K562 (cell line): Measurements from ENCODE around the gene OPCML. TPM values are rescaled to one million over a fixed set of nuclear protein-coding genes. Genes with fewer than 3 reads are reported as not detected.

ENCODE experiments used
- ATAC-seq: fragments of 200-7000 bp; cut with Tn5 transposase; 3 replicates; pipeline ENCODE4 v1.9.1; 2020; ENCODE audit warnings: moderate library complexity
- BruUV-seq: library from RNA; stranded (reverse); fragments of 400-500 nt; replicated peaks from 2 replicates; lab custom pipeline; 2021; lab: Mats Ljungman, UMichigan
- CTCF ChIA-PET: fragments of 300-600 bp; formaldehyde crosslinking; extraction: SDS; loops from one replicate; lab custom pipeline; 2021; ENCODE audit warnings: low intra/inter-chr PET ratio; lab: Yijun Ruan, JAX
- POLR2A ChIA-PET: fragments of 300-600, 350-650 bp; sonication (Branson Sonifier 250); formaldehyde crosslinking; extraction: SDS; loops from one replicate; lab custom pipeline; 2021; ENCODE audit warnings: antibody characterized with exemption, inconsistent platforms; lab: Yijun Ruan, JAX
- DNase-seq, 4 experiments: peaks; one replicate each; pipeline versions ENCODE4 v3.0.0 to v3.0.0-alpha.2; 2011 to 2018; ENCODE audit warnings: low spot score in 3 of 4, mixed read lengths in 3 of 4; ENCODE audit errors: extremely low read depth in 1 of 4
- FAIRE-seq: peaks from 2 replicates; lab custom pipeline; 2011; peaks lifted over from hg19 to GRCh38; lab: Jason Lieb, UNC
- H2AFZ ChIP-seq: 2 replicates; pipeline ENCODE4 v1.6.0; 2011; ENCODE audit warnings: low read depth, low read length, control low read depth, inconsistent platforms
- H3K27ac ChIP-seq: fragments of 200-600 bp; 3 replicates; pipeline ENCODE4 v1.8.0; 2011; ENCODE audit warnings: low read depth, mild to moderate bottlenecking, control low read depth, inconsistent platforms, low read length, moderate library complexity, mixed read lengths; ENCODE audit errors: extremely low read depth
- H3K27me3 ChIP-seq, 2 experiments: fragments of 300-600 bp in 1 of 2; 2 replicates in 1 of 2; 3 replicates in 1 of 2; pipeline versions ENCODE4 v1.6.0 to v1.8.0; 2011; ENCODE audit warnings: inconsistent platforms in 2 of 2, low read length in 2 of 2, mild to moderate bottlenecking in 1 of 2, mixed read lengths in 1 of 2, moderate library complexity in 1 of 2; ENCODE audit not compliant: control insufficient read depth in 2 of 2, insufficient read depth in 2 of 2
- H3K36me3 ChIP-seq: fragments of 300-600 bp; 3 replicates; pipeline ENCODE4 v1.8.0; 2011; ENCODE audit warnings: mild to moderate bottlenecking, low read length, inconsistent platforms; ENCODE audit not compliant: control insufficient read depth, insufficient read depth
- H3K4me1 ChIP-seq, 2 experiments: fragments of 200-600 bp in 1 of 2; replicated peaks in 1 of 2; 2 replicates in 1 of 2; 3 replicates in 1 of 2; pipeline versions ENCODE4 v1.5.1 to v1.8.0; 2011; ENCODE audit warnings: inconsistent platforms in 2 of 2, low read length in 2 of 2, mild to moderate bottlenecking in 1 of 2, mixed read lengths in 1 of 2, moderate library complexity in 1 of 2; ENCODE audit not compliant: control insufficient read depth in 2 of 2, insufficient read depth in 2 of 2
- H3K4me2 ChIP-seq: 2 replicates; pipeline ENCODE4 v1.6.1; 2011; ENCODE audit warnings: low read length, control low read depth, inconsistent platforms, mixed read lengths; ENCODE audit not compliant: insufficient read depth
- H3K4me3 ChIP-seq: fragments of 200-600 bp; sonication (generic), shearing (Covaris generic); 2 replicates; pipeline ENCODE4 v1.5.1; 2016; ENCODE audit warnings: control low read depth, inconsistent platforms
- H3K79me2 ChIP-seq: fragments of 200-600 bp; 3 replicates; pipeline ENCODE4 v1.8.0; 2011; ENCODE audit warnings: low read length, inconsistent platforms; ENCODE audit not compliant: control insufficient read depth, insufficient read depth
- H3K9ac ChIP-seq, 2 experiments: 2 replicates each; pipeline versions ENCODE4 v1.6.0 to v1.6.1; 2011; ENCODE audit warnings: low read depth in 2 of 2, low read length in 2 of 2, control low read depth in 1 of 2, inconsistent platforms in 1 of 2, mild to moderate bottlenecking in 1 of 2, mixed read lengths in 1 of 2; ENCODE audit not compliant: insufficient read depth in 1 of 2
- H3K9me1 ChIP-seq: one replicate; pipeline ENCODE4 v1.6.0; 2011; ENCODE audit warnings: inconsistent platforms, mild to moderate bottlenecking, low read length, moderate library complexity; ENCODE audit not compliant: control insufficient read depth, insufficient read depth
- H3K9me3 ChIP-seq: replicated peaks from 2 replicates; pipeline ENCODE4 v1.5.1; 2011; ENCODE audit warnings: low read depth, low read length, inconsistent platforms; ENCODE audit not compliant: control insufficient read depth, insufficient read depth
- H4K20me1 ChIP-seq: replicated peaks from 2 replicates; pipeline ENCODE4 v1.6.1; 2011; ENCODE audit warnings: low read length, inconsistent platforms, mixed read lengths; ENCODE audit not compliant: control insufficient read depth, insufficient read depth
- NCOA2 ChIP-seq, 2 experiments: fragments of 450-650 bp; IDR thresholded peaks; 2 replicates each; pipeline ENCODE4 v1.6.1; 2018; ENCODE audit warnings: mild to moderate bottlenecking in 2 of 2, moderate library complexity in 1 of 2; ENCODE audit not compliant: partially characterized antibody in 2 of 2
- POLR2A ChIP-seq: fragments of 450-650 bp; conservative IDR thresholded peaks from 2 replicates; pipeline ENCODE4 v1.6.1; 2016
- TAF7 ChIP-seq: fragments of 450-650 bp; IDR thresholded peaks from 2 replicates; pipeline ENCODE4 v1.6.1; 2016; ENCODE audit warnings: missing genetic modification characterization, missing compliant biosample characterization
- ZNF668 ChIP-seq: fragments of 250-450 bp; sonication (Bioruptor Pico); IDR thresholded peaks from 2 replicates; pipeline ENCODE4 v1.8.0; 2022; ENCODE audit warnings: mild to moderate bottlenecking, inconsistent platforms
- WGBS: fragments of 100-300 bp; shearing (Covaris generic); methylation state at CpG from one replicate; pipeline ENCODE4 v1.1.6; 2016; ENCODE audit warnings: low coverage, mixed read lengths; ENCODE audit not compliant: insufficient coverage; ENCODE audit errors: missing lambda C conversion rate; 5-methylcytosine and 5-hydroxymethylcytosine counted together
- in situ Hi-C: fragments of 300-500 bp; cut with MboI; formaldehyde crosslinking; loops from 4 replicates; pipeline ENCODE4 v1.15.0; 2018; ENCODE audit warnings: inconsistent platforms, mixed read lengths
- intact Hi-C: fragments of 100-400 bp; cut with micrococcal nuclease; formaldehyde crosslinking; loops from 2 replicates; pipeline ENCODE4 v1.14.2; 2022
- polyA plus RNA-seq, 8 experiments: library from polyadenylated mRNA; depleted of rRNA in 4 of 8; stranded (reverse) in 5 of 8; unstranded in 3 of 8; fragments of >200 nt; fragmentation: Nextera tagmentation in 2 of 8; fragmentation: Illumina TruSeq in 1 of 8; extraction: Ambion mirVana in 2 of 8; extraction: Trizol in 1 of 8; gene quantifications; 2 replicates each; pipeline versions ENCODE4 v1.2.1 to v1.2.3, GENCODE V29; 2011 to 2014; ENCODE audit warnings: inconsistent platforms in 1 of 8, missing spikeins in 1 of 8
- total RNA-seq, 7 experiments: library from RNA; depleted of rRNA in 6 of 7; stranded (reverse); fragments of >200 nt in 6 of 7; fragmentation: Illumina TruSeq in 2 of 7; extraction: Trizol in 2 of 7; gene quantifications; 2 replicates each; pipeline versions ENCODE4 v1.2.1 to v1.2.3, GENCODE V29; 2011 to 2021; ENCODE audit warnings: low replicate concordance in 1 of 7

OPCML gene
- total and polyA plus RNA-seq, 9 of the 15 experiments (the other 6 are each of a cell fraction or from before 2014, with no cell fraction given): not detected

- ATAC-seq (no peak), DNase-seq (no peak), FAIRE-seq (no peak)
- H4K20me1 ChIP-seq: no peaks in the 10 kb centered on the region
- no peak overlapping the region for H3K9ac ChIP-seq
- no peaks in the 10 kb centered on the region for H3K9me1 ChIP-seq
- in situ Hi-C loops (no loop called here), intact Hi-C loops (no loop called here)
- CTCF ChIA-PET: no interaction called here
- H3K4me2 ChIP-seq: no peak overlapping the region
- no peaks in the 10 kb centered on the region for H3K9me3 ChIP-seq
- no peaks in the 10 kb centered on the region for H3K79me2 ChIP-seq
- no peaks in the 10 kb centered on the region for H3K36me3 ChIP-seq
- BruUV-seq: no TSS peak
- H3K27ac ChIP-seq: no peak overlapping the region
- H2AFZ ChIP-seq: no peak overlapping the region
- no peaks in the 10 kb centered on the region for H3K4me1 ChIP-seq
- WGBS: under 1% methylated on average over 23 of the region's 29 CpGs
- no peak overlapping the region for H3K4me3 ChIP-seq
- POLR2A ChIA-PET: interaction anchor here (0.6 kb wide), 1 partner anchor 97 kb away, joined by 3 read pairs; no protein-coding TSS in a partner anchor
- TF ChIP-seq POLR2A (no peak), ZNF668 (CRISPR knock-in tag) (no peak), TAF7 (tag) (no peak)
- no peaks in the 10 kb centered on the region for H3K27me3 ChIP-seq
Observed at GRCh38 chr11:132792341-132793140, 739.8 kb downstream of the OPCML start.

- 0% methylated on average over 7 of the region's 7 CpGs for WGBS
- Histone ChIP-seq H3K79me2 (no peaks in the 10 kb centered on the region), H3K4me2 (no peak overlapping the region), H3K27ac (no peak overlapping the region), H3K4me1 (no peaks in the 10 kb centered on the region), H3K9me1 (no peaks in the 10 kb centered on the region), H4K20me1 (no peaks in the 10 kb centered on the region), H3K9ac (no peak overlapping the region), H2AFZ (no peak overlapping the region), H3K27me3 (no peaks in the 10 kb centered on the region), H3K9me3 (0 out of 2 replicates have a peak, but pooled peaks cover 2% of the 10 kb centered on the region), H3K4me3 (no peak overlapping the region), H3K36me3 (no peaks in the 10 kb centered on the region)
- no peak for TF ChIP-seq NCOA2 (IDR thresholded peaks at IDR 0.05; ENCODE audit: partially characterized antibody in 2 of 2)
- DNase-seq (no peak), FAIRE-seq (no peak), ATAC-seq (no peak)
- no TSS peak for BruUV-seq
- ChIA-PET CTCF (no interaction called here), POLR2A (no interaction called here)
- in situ Hi-C loops: no loop called here
- intact Hi-C loops: no loop called here
Observed at GRCh38 chr11:132790971-132791370, 741.3 kb downstream of the OPCML start.
